Muscle of leg (tissue), 11 donors: ENCODE results near the gene CYP26B1. TPM values are rescaled to one million over a fixed set of nuclear protein-coding genes. Genes with fewer than 3 reads are reported as not detected.

Source experiments
- DNase-seq: peaks from one replicate; pipeline ENCODE4 v3.0.0; 2013
- H3K27ac ChIP-seq: one replicate; pipeline ENCODE4 v1.5.1; 2013; ENCODE audit warnings: mild to moderate bottlenecking, low read length, control low read depth
- H3K27me3 ChIP-seq: one replicate; pipeline ENCODE4 v1.6.1; 2013; ENCODE audit warnings: low read length; ENCODE audit not compliant: control insufficient read depth, insufficient read depth
- H3K36me3 ChIP-seq: one replicate; pipeline ENCODE4 v1.6.1; 2013; ENCODE audit warnings: low read length; ENCODE audit not compliant: control insufficient read depth, insufficient read depth
- H3K4me1 ChIP-seq: one replicate; pipeline ENCODE4 v1.6.1; 2013; ENCODE audit warnings: low read length; ENCODE audit not compliant: control insufficient read depth, insufficient read depth
- H3K4me3 ChIP-seq: one replicate; pipeline ENCODE4 v1.5.1; 2013; ENCODE audit warnings: low read length, control low read depth
- H3K9me3 ChIP-seq: replicated peaks from 2 replicates; pipeline ENCODE4 v1.6.1; 2013; ENCODE audit warnings: low read depth, low read length; ENCODE audit not compliant: control insufficient read depth
- WGBS: methylation state at CpG from one replicate; pipeline ENCODE4 v1.1.5; 2013; ENCODE audit warnings: missing lambda C conversion rate; ENCODE audit not compliant: insufficient coverage; 5-methylcytosine and 5-hydroxymethylcytosine counted together
- polyA plus RNA-seq, 8 donors: library from polyadenylated mRNA; unstranded; fragments of 120-200 nt; gene quantifications; one replicate each; pipeline versions ENCODE4 v1.2.1 to v1.2.3, GENCODE V29; 2013; ENCODE audit warnings: inconsistent platforms in 1 of 8, low replicate concordance in 1 of 8; ENCODE audit not compliant: insufficient read length in 8 of 8, insufficient read depth in 1 of 8
- total RNA-seq: library from RNA; stranded (reverse); fragments of 120-200 nt; gene quantifications from one replicate; pipeline ENCODE4 v1.2.4, GENCODE V29; 2013

The CYP26B1 gene
- total and polyA plus RNA-seq, 9 donors = 7.6 to 16.2 (median 14.3) TPM

DNA sequence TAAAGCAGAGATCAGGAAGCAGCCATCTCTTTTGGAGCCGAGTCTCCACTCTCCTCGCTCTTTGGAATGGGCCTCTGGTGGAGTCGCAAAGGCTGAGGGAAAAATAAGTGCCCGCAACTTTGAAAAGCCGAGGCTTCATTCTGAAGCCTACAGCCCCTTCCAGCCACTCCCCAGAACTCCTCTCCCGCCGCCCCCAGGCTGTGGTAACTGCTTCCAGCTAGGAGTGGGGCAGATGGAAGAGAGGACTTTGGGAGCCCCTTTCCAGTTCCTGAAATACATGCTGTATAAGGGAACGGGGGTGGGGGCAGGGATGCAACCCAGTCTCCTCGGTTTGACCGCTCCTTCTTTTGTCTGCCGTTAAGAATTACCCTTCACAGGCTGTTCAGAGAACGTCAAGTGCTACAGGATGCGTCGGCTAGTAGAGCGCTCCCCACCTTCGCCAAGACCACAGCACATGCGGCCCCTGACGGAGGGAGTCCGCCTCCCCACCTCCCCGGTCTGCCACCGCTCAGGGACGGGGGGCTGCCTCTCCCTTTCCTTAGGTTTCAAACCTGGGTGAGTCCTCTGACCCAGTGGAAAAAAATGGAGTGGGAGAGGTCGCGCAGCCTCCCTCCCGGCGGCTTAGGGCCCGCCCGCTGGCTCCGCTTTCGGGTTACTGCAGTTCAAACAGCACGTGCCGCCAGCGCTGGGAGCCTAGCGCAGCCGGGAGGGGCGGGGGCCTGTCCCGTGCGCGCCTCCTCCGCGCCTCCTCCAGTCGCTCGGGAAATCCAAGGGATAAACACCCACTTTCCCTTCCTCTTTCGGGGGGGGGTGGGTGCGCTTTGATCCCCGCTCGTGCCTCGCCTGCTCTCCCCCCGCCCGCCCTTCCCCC lies 4.9 kb downstream of the CYP26B1 start:
- Histone ChIP-seq H3K4me1 (peaks cover 93% of the 10 kb centered on the region), H3K27ac (peak overlapping the region; percentile 78), H3K27me3 (peaks cover 60% of the 10 kb centered on the region)

DNA sequence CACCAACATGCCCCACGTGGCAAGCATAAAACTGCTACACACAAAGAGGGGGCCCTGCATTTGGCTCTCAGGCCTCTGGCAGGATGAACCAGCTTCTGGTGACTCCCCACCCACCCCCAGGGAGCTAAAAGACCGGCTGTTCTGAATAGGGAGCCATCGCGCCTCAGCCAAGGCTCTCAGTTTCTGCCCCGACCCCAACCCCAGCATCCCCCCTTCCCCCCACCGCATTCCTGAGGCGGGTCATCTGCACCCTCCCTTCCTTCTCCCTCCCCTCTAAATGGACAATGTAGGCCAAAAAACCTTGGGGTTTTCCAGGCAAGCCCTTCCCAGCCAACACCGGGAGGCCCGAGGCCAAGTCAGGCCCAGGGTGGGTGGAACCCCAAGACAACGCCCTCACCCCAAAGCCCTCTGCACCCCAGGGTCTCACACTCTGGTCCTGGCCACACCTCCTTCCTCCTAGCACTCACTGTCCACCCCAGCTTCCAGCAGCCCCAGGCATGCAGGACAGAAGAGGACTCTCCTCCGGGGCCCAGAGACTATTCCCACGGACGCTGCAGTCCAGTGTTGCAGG lies 5.7 kb downstream of the CYP26B1 start:
- WGBS = 54% methylated on average over 6 of the region's 13 CpGs
- peaks cover 94% of the 10 kb centered on the region for H3K4me1 ChIP-seq
- peaks cover 52% of the 10 kb centered on the region for H3K27me3 ChIP-seq
- H3K27ac ChIP-seq = peak overlapping the region; percentile 38
- no peak overlapping the region for H3K4me3 ChIP-seq
- no peaks in the 10 kb centered on the region for H3K36me3 ChIP-seq
- no peaks in the 10 kb centered on the region for H3K9me3 ChIP-seq
- DNase-seq = no peak

More for the DNA sequence above, 4.9 kb downstream of the CYP26B1 start:
- 18% methylated on average over 12 of the region's 50 CpGs for WGBS
- no peaks in the 10 kb centered on the region for H3K9me3 ChIP-seq
- H3K36me3 ChIP-seq = no peaks in the 10 kb centered on the region
- peak overlapping the region; percentile 49 for H3K4me3 ChIP-seq
- peak; percentile 93 for DNase-seq

DNA sequence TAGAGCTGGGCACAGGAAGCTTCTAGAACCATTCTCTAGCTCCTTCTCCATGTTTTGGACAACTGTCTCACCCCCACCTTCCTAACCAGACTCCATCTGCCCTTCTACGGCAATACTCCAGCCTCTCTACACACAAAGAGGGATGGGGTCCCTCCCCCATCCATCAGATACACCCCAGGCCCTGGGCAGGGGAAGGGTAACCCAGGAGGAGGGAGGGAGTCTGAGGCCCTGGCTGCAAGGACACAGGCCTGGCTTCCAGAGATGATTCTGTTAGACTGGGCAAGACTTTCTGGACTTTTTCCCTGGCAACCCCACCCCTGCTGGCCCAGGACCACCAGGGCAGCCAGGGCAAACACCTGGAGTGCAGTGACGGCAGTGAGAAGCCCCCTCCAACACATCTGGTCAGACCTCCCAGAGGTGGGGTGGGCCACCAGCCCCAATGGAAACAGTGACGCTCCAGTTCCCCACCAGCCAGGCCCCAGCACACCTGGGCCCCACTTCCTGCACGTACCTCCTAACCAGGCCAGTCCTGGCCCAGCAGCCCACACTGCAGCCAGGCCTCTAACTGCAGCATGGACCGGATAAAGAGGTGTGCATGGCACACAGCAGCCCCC lies 6.5 kb downstream of the CYP26B1 start:
- WGBS = 74% methylated on average over 4 of the region's 5 CpGs
- H3K27ac ChIP-seq = no peak overlapping the region
- peaks cover 43% of the 10 kb centered on the region for H3K27me3 ChIP-seq
- no peaks in the 10 kb centered on the region for H3K36me3 ChIP-seq
- peaks cover 95% of the 10 kb centered on the region for H3K4me1 ChIP-seq
- H3K4me3 ChIP-seq = no peak overlapping the region
- H3K9me3 ChIP-seq = no peaks in the 10 kb centered on the region
- no peak for DNase-seq

GRCh38 chr2:72140621-72140960 lies 7.1 kb downstream of the CYP26B1 start:
- H3K27ac ChIP-seq = no peak overlapping the region
- peaks cover 94% of the 10 kb centered on the region for H3K4me1 ChIP-seq
- no peak for DNase-seq
- no peak overlapping the region for H3K4me3 ChIP-seq
- H3K9me3 ChIP-seq = no peaks in the 10 kb centered on the region
- peaks cover 38% of the 10 kb centered on the region for H3K27me3 ChIP-seq
- WGBS = no CpG with 5 or more reads among the region's 4 CpGs
- H3K36me3 ChIP-seq = no peaks in the 10 kb centered on the region

DNA sequence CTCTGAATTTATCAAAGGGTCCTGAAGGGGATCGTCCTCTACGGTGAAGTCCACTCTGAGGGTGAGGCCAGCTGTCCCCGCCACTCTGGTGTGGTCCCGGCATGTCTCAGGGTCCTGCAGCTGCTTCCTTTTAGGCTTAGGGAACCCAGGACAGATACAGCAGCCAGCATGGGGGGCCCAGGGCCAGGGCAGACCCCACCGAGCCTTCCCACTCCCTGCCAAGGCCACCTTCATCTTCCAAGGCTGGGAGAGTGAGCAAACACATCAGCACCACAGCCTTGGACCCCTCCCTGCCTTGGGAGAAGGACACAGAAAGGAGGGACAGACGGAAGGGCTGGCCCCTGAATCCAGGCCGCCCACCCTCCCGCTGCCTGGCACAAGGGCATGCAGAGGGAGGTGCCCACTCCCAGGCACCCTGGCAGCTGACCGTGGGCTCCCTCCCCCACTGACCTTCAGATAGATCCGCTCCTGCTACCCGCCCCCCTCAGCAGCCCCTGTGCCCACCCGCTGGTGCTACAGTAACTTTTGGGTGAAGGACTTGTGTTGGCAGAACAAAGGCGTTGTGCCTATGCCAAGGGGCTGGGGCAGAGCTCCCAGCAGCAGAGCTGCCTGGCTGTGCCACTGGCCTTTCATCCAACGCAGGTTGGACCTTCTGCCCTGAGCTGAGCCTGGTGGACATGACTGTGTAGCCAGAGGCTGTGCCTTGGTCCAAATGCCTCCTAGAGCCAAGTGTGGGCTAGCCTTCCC lies 7.6 kb downstream of the CYP26B1 start:
- H3K4me3 ChIP-seq = no peak overlapping the region
- DNase-seq = no peak
- H3K4me1 ChIP-seq = peaks cover 90% of the 10 kb centered on the region
- H3K27ac ChIP-seq = peak overlapping the region; percentile 29
- WGBS = 86% methylated on average over 9 of the region's 14 CpGs
- H3K9me3 ChIP-seq = no peaks in the 10 kb centered on the region
- no peaks in the 10 kb centered on the region for H3K36me3 ChIP-seq
- H3K27me3 ChIP-seq = peaks cover 34% of the 10 kb centered on the region

DNA sequence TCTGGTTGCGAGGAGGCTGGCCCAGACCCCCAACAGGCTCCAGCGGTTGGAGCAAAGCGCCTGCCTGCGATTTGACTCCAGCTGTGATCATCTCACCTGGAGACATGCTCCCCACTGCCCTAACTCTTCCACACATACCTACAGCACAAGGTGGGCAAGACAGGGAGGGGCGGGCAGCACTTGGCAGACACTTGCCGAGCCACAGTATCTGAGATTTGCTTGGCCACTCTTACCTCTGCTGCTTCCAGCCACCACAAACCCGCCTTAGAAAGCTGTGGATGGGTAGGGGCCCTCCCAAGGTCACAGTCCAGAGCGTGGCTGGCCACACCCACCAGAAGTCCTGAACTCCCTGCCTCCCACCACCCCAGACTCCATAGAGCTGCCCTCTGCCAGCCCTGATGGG lies 8.2 kb downstream of the CYP26B1 start:
- peaks cover 85% of the 10 kb centered on the region for H3K4me1 ChIP-seq
- H3K27ac ChIP-seq = peak overlapping the region; percentile 29

GRCh38 chr2:72138921-72139381 lies 8.7 kb downstream of the CYP26B1 start:
- H3K9me3 ChIP-seq = no peaks in the 10 kb centered on the region
- DNase-seq = peak; percentile 48
- H3K27ac ChIP-seq = no peak overlapping the region
- peaks cover 80% of the 10 kb centered on the region for H3K4me1 ChIP-seq
- no peak overlapping the region for H3K4me3 ChIP-seq
- H3K36me3 ChIP-seq = peaks cover 8% of the 10 kb centered on the region
- peaks cover 24% of the 10 kb centered on the region for H3K27me3 ChIP-seq
- WGBS = 49% methylated on average over 11 of the region's 14 CpGs

More for the DNA sequence above, 8.2 kb downstream of the CYP26B1 start:
- peaks cover 5% of the 10 kb centered on the region for H3K36me3 ChIP-seq
- H3K4me3 ChIP-seq = no peak overlapping the region
- no peaks in the 10 kb centered on the region for H3K9me3 ChIP-seq
- H3K27me3 ChIP-seq = peaks cover 28% of the 10 kb centered on the region
- no peak for DNase-seq
- 80% methylated on average over 5 of the region's 8 CpGs for WGBS

DNA sequence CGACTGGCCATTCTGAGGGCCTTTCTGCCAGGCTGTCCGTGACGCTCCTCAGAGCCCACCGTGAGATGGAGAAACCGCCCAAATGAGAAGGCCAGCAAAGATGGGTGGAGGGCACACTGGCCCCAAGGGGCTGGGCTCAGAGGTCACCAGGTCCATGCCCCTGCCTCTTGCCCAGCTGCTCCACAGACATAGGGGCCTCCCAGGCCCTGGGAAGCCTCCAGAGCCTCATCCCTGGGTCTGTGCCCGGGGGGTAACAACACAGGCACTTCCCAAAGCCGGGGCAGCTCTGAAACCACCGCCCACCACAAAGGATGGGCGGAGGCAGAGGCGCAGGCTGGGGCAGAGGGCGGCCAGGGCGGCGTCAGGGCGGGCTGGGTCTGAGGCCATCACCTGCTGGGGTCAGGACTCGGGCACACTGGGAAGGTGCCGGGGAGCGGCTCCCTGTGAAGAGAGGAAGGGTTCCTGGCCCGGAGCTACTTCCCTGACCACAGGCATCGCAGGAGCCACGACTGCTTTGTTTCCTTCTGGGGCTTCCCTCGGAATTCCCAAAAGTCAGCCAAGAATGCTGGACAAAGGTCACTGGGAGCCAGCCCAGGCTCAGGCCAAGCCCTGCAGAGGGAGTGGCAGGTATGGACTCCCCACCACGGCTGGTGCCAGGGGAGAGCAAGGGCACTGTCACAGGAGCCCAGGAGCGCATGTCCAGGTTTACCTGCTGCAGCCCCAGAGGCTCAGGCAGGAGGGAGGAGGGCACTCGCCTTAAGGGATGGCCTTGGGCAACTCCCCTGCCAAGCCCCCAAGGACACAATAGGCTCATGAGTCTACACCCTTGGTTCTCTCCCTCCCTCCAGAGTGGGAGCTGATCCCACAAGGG lies 9.4 kb downstream of the CYP26B1 start:
- peaks cover 18% of the 10 kb centered on the region for H3K27me3 ChIP-seq
- peaks cover 73% of the 10 kb centered on the region for H3K4me1 ChIP-seq
- no peaks in the 10 kb centered on the region for H3K9me3 ChIP-seq
- 73% methylated on average over 22 of the region's 24 CpGs for WGBS
- no peak overlapping the region for H3K27ac ChIP-seq
- no peak for DNase-seq
- H3K4me3 ChIP-seq = no peak overlapping the region
- peaks cover 13% of the 10 kb centered on the region for H3K36me3 ChIP-seq

GRCh38 chr2:72137498-72138010 lies 10.1 kb downstream of the CYP26B1 start:
- 30% methylated on average over 8 of the region's 10 CpGs for WGBS
- Histone ChIP-seq H3K4me1 (peaks cover 66% of the 10 kb centered on the region), H3K9me3 (no peaks in the 10 kb centered on the region), H3K36me3 (peaks cover 19% of the 10 kb centered on the region), H3K27me3 (peaks cover 11% of the 10 kb centered on the region), H3K27ac (no peak overlapping the region), H3K4me3 (no peak overlapping the region)
- DNase-seq = no peak
